GM12891 (cell line): Measurements from ENCODE around the gene LYZL4.

Experiments
- DNase-seq: peaks from one replicate; pipeline ENCODE4 v3.0.0; 2011; ENCODE audit warnings: low spot score; ENCODE audit not compliant: insufficient read length
- FAIRE-seq: peaks from 2 replicates; lab custom pipeline; 2011; peaks lifted over from hg19 to GRCh38; lab: Jason Lieb, UNC
- PAX5 ChIP-seq: IDR thresholded peaks from 2 replicates; pipeline ENCODE4 v1.6.1; 2011; ENCODE audit warnings: low read length, moderate library complexity, mild to moderate bottlenecking; ENCODE audit not compliant: insufficient read depth, severe bottlenecking
- POLR2A ChIP-seq: IDR thresholded peaks from 2 replicates; pipeline ENCODE4 v1.6.1; 2011; ENCODE audit warnings: low read depth, low read length, control low read depth
- POLR2AphosphoS5 ChIP-seq: IDR thresholded peaks from 2 replicates; pipeline ENCODE4 v1.6.1; 2011; ENCODE audit warnings: low read depth, low read length, control low read depth
- POU2F2 ChIP-seq: IDR thresholded peaks from 2 replicates; pipeline ENCODE4 v1.6.1; 2011; ENCODE audit warnings: low read depth, mild to moderate bottlenecking, control low read depth, low read length, moderate library complexity
- SPI1 ChIP-seq: IDR thresholded peaks from 2 replicates; pipeline ENCODE4 v1.6.1; 2011; ENCODE audit warnings: low read depth, low read length, control low read depth
- TAF1 ChIP-seq: IDR thresholded peaks from 2 replicates; pipeline ENCODE4 v1.6.1; 2011; ENCODE audit warnings: low read depth, low read length, control low read depth

Gene LYZL4

GRCh38 chr3:42376344-42376798, 34.0 kb downstream of the LYZL4 start:
- FAIRE-seq (no peak), DNase-seq (no peak)
- TF ChIP-seq SPI1 (no peak), POU2F2 (no peak), POLR2AphosphoS5 (no peak), TAF1 (no peak)

- DNase-seq (no peak), FAIRE-seq (no peak)
- TF ChIP-seq POLR2AphosphoS5 (no peak), SPI1 (no peak), PAX5 (no peak), POU2F2 (no peak), POLR2A (no peak), TAF1 (no peak)
Observed at GRCh38 chr3:42375121-42375800, 35.1 kb downstream of the LYZL4 start.

GRCh38 chr3:42371776-42372175, 38.6 kb downstream of the LYZL4 start:
- FAIRE-seq: no peak
- no peak for DNase-seq

DNA sequence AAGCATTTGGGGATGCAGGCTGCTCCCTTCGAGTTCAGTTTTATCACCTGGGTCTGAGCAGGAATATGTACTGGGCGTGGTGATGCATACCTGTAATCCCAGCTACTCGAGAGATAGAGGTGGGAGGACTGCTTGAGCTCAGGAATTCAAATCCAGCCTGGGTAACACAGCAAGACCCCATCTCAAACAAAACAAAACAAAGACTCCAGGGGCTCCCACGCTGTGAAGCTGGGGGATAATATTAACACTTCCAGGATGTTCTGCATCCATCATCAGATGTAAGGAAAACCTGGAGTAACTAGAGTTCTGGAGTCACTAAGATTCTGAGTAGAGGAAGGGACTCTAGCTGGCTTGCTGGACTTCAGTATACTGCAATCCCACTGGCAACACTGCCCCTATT, 40.6 kb downstream of the LYZL4 start:
- no peak for TF ChIP-seq TAF1
- no peak for TF ChIP-seq POLR2AphosphoS5
- no peak for DNase-seq
- FAIRE-seq: no peak

More at GRCh38 chr3:42371776-42372175, 38.6 kb downstream of the LYZL4 start:
- TF ChIP-seq SPI1 (no peak), POLR2A (no peak), POLR2AphosphoS5 (no peak), POU2F2 (no peak), TAF1 (no peak), PAX5 (no peak)

DNA sequence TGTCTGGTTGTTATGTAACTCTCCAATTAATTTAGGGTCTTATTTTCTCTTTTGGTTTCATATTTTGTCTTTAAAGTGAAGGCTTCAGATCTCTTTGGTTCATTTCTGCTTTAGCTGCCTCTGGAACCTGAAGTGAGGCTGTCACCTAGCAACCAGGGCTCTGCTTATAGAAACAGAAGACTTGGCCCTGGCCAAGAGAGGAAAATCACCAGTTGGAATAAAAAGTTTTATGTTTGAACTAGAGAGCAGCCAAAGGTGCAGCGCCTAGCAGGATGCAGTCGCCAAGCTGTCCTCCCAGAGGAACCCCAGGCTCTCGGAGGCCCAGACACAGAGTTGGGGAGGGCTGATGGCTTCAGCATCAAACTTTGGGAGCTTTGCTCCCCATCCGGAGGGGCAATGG, 41.1 kb downstream of the LYZL4 start:
- no peak for TF ChIP-seq POU2F2
- TF ChIP-seq TAF1: no peak
- TF ChIP-seq POLR2AphosphoS5: no peak
- TF ChIP-seq PAX5: no peak
- no peak for TF ChIP-seq POLR2A
- no peak for TF ChIP-seq SPI1
- FAIRE-seq (no peak), DNase-seq (peak; percentile 8)

DNA sequence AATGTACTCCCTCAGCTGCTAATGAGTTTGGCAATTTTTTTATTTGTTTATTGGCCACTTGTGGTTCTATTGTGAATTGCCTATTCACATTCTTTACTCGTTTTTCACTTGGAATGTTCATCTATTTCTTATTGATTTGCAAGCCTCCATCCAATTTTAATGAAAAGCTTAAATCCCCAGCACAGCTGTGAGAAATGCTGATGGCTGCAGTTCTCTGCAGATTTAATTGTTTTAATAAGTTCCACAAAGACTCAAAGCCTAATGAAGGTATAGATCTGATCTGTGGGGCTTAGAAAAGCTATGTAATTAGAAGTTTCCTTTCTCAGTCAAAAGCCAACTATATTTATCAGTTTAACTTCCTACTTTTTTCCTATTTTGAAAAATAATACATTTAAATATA, 41.5 kb downstream of the LYZL4 start:
- DNase-seq (no peak), FAIRE-seq (no peak)
- TF ChIP-seq PAX5: no peak
- no peak for TF ChIP-seq POLR2A
- no peak for TF ChIP-seq TAF1

DNA sequence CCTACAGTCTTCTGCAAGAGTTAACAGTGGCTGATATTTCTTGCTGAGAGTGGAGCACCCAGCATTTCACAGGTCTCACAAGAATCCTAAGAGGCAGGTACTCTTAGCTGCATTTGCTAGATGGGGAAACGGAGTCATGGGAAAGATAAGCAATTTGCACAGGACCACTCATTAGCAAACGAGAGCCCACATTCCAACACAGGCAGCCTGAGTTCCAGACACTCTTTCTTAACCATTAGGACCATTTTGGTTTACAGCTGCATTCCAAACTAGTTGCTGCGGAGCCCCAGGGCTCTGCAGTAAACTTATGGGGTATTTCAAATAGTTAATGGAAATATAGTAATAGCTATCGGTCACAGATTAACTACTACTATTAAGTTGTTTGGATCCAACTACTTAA, 42.5 kb downstream of the LYZL4 start:
- no peak for TF ChIP-seq POLR2A
- TF ChIP-seq TAF1: no peak
- DNase-seq: no peak
- FAIRE-seq: no peak

DNA sequence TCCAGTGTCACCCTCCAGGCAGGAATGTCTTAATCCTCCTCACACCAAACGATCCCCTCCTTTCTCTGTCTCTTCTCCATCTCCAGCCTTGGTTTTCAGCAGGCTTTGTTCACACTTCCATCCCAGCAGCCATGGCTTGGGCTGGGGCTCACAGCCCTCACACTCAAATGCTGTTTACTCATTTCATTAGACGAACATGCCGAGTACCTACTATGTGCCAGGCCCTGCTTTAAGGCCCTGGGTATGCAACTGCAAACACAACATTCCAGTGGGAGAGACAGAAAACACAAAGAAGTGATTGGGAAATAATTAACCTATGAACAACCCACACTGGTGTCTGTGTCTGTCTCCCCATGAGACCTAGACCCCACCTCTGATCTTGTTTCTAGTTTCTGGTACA, 43.9 kb downstream of the LYZL4 start:
- FAIRE-seq (no peak), DNase-seq (no peak)
- no peak for TF ChIP-seq POLR2AphosphoS5
- no peak for TF ChIP-seq TAF1
- no peak for TF ChIP-seq POLR2A
- no peak for TF ChIP-seq POU2F2
- TF ChIP-seq PAX5: no peak
- TF ChIP-seq SPI1: no peak

DNA sequence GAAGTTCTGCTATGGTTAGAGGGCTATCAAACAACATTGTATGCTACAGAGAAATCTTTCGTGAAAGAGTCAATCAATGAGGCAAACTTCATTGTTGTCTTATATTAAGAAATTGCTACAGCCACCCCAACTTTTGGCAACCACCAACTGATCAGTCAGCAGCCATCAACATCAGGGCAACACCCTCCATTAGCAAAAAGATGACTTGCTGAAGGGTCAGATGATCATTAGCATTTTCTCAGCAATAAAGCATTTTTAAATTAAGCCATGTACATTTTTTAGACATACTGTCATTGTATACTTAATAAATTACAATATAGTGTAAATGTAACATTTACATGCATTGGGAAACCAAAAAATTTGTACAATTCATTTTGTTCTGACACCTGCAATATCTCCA, 53.1 kb downstream of the LYZL4 start:
- TF ChIP-seq POU2F2 (no peak), TAF1 (no peak), SPI1 (no peak), POLR2A (no peak), POLR2AphosphoS5 (no peak), PAX5 (no peak)
- FAIRE-seq (no peak), DNase-seq (no peak)

DNA sequence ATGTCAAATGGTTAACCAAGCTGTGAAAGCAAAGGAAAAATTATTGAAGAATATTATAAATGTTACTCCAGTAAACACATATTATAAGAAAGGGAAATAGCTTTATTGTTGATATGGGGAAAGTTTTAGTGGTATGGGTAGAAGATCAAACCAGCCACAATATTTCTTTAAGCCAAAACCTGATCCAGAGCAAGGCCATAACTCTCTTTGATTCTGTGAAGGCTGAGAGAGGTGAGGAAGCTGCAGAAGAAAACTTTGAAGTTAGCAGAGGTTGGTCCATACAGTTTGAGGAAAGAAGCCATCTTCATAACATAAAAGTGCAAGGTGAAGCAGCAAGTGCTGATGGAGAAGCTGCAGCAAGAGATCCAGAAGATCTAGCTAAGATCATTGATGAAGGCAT, 54.8 kb downstream of the LYZL4 start:
- no peak for TF ChIP-seq POLR2A
- no peak for TF ChIP-seq POU2F2
- no peak for TF ChIP-seq TAF1
- no peak for TF ChIP-seq SPI1
- TF ChIP-seq POLR2AphosphoS5: no peak
- no peak for TF ChIP-seq PAX5
- DNase-seq: no peak
- FAIRE-seq: no peak

GRCh38 chr3:42353631-42354030, 56.8 kb downstream of the LYZL4 start:
- FAIRE-seq (no peak), DNase-seq (no peak)
- TF ChIP-seq POU2F2: no peak
